Measurements from ENCODE around the gene ABCA7. TPM values are rescaled to one million over a fixed set of nuclear protein-coding genes. Genes with fewer than 3 reads are reported as not detected.

ABCA7 gene
- total and polyA plus RNA-seq, 2 of the 13 experiments (the other 11 are each of a cell fraction or from before 2014, with no cell fraction given) = 4.4 to 32.4 TPM

- DNase-seq (ENCODE audit: low spot score) = no peak
- no peak overlapping the region for H2AFZ ChIP-seq (ENCODE audit: low read length)
- TF ChIP-seq ZNF543 (CRISPR knock-in tag; IDR thresholded peaks at IDR 0.05) (no peak), KDM2A (CRISPR knock-in tag; IDR thresholded peaks at IDR 0.05; ENCODE audit: borderline replicate concordance, low read depth) (0 out of 2 replicates have a peak, but pooled peaks have one; percentile 25)
- WGBS (ENCODE audit: low lambda C conversion rate) = 30% methylated on average over 5 of the region's 6 CpGs
- no peaks in the 10 kb centered on the region for H4K20me1 ChIP-seq (ENCODE audit: insufficient read depth, low read length)
- H3K9me3 ChIP-seq (ENCODE audit: low read length) = no peaks in the 10 kb centered on the region
- H3K79me2 ChIP-seq (ENCODE audit: insufficient read depth, low read length) = no peaks in the 10 kb centered on the region
- ChIA-PET POLR2A (interaction anchor here (1.4 kb wide), 1 partner anchor 14 kb away, joined by 4 read pairs; the partner anchor contains the start of gene WDR18), CTCF (ENCODE audit: low intra/inter-chr PET ratio, low total read pairs) (no interaction called here)
- in situ Hi-C loops (cut with HindIII; ENCODE audit: extremely low pct_ligation_motif_present, low pct_unique_long_range_greater_than_20kb) = no loop called here
- no TSS peak for BruUV-seq (replicated peaks)
- peaks cover 38% of the 10 kb centered on the region for H3K4me1 ChIP-seq (ENCODE audit: insufficient read depth, low read length)
- peaks cover 9 to 30% of the 10 kb centered on the region in 2 experiments for H3K27me3 ChIP-seq (ENCODE audit: control insufficient read depth in 1 of 2, insufficient read depth in 2 of 2, low read length in 2 of 2)
- no peak for FAIRE-seq
- no peak overlapping the region for H3K9ac ChIP-seq (ENCODE audit: insufficient read depth, low read depth, low read length)
- intact Hi-C loops (cut with micrococcal nuclease; ENCODE audit: unreplicated experiment) = loop anchor here (10.0 kb wide), 1 partner anchor 213 kb away; no protein-coding TSS in a partner anchor
- no peak overlapping the region for H3K27ac ChIP-seq (ENCODE audit: extremely low read length, insufficient read depth, low read length)
- H3K4me2 ChIP-seq (ENCODE audit: low read depth, low read length) = no peak overlapping the region
- no peak overlapping the region for H3K4me3 ChIP-seq (replicated peaks in 1 of 3; ENCODE audit: insufficient read depth in 1 of 3, low read depth in 2 of 3, low read length in 3 of 3)
- no peaks in the 10 kb centered on the region for H3K36me3 ChIP-seq (replicated peaks in 1 of 2; ENCODE audit: control insufficient read depth in 1 of 2, insufficient read depth in 2 of 2, low read length in 2 of 2)
- no peak for ATAC-seq
Observed at GRCh38 chr19:998064-998463, 41.8 kb upstream of the ABCA7 start.

GRCh38 chr19:999379-999719 is 40.6 kb upstream of the ABCA7 start:
- Histone ChIP-seq H3K4me3 (replicated peaks in 1 of 3; ENCODE audit: insufficient read depth in 1 of 3, low read depth in 2 of 3, low read length in 3 of 3) (no peak overlapping the region), H3K27me3 (ENCODE audit: control insufficient read depth in 1 of 2, insufficient read depth in 2 of 2, low read length in 2 of 2) (peaks cover 13 to 43% of the 10 kb centered on the region in 2 experiments), H3K9me3 (ENCODE audit: low read length) (no peaks in the 10 kb centered on the region), H3K4me2 (ENCODE audit: low read depth, low read length) (no peak overlapping the region), H3K4me1 (ENCODE audit: insufficient read depth, low read length) (peaks cover 34% of the 10 kb centered on the region), H3K27ac (ENCODE audit: extremely low read length, insufficient read depth, low read length) (no peak overlapping the region), H3K79me2 (ENCODE audit: insufficient read depth, low read length) (no peaks in the 10 kb centered on the region), H4K20me1 (ENCODE audit: insufficient read depth, low read length) (no peaks in the 10 kb centered on the region), H3K9ac (ENCODE audit: insufficient read depth, low read depth, low read length) (no peak overlapping the region), H3K36me3 (replicated peaks in 1 of 2; ENCODE audit: control insufficient read depth in 1 of 2, insufficient read depth in 2 of 2, low read length in 2 of 2) (no peaks in the 10 kb centered on the region), H2AFZ (ENCODE audit: low read length) (no peak overlapping the region)
- in situ Hi-C loops (cut with HindIII; ENCODE audit: extremely low pct_ligation_motif_present, low pct_unique_long_range_greater_than_20kb) (no loop called here), intact Hi-C loops (cut with micrococcal nuclease; ENCODE audit: unreplicated experiment) (loop anchor here (10.0 kb wide), 1 partner anchor 215 kb away; no protein-coding TSS in a partner anchor)
- DNase-seq (ENCODE audit: low spot score) (no peak), FAIRE-seq (no peak), ATAC-seq (no peak)
- 16% methylated on average over 3 of the region's 3 CpGs for WGBS (ENCODE audit: low lambda C conversion rate)
- ChIA-PET CTCF (ENCODE audit: low intra/inter-chr PET ratio, low total read pairs) (no interaction called here), POLR2A (no interaction called here)
- no TSS peak for BruUV-seq (replicated peaks)
- TF ChIP-seq TEAD3 (CRISPR knock-in tag; optimal IDR thresholded peaks at IDR 0.05; ENCODE audit: borderline replicate concordance) (no peak), ZNF660 (CRISPR knock-in tag; IDR thresholded peaks at IDR 0.05; ENCODE audit: borderline replicate concordance, low read depth) (no peak), DNMT3B (CRISPR knock-in tag; conservative IDR thresholded peaks at IDR 0.05) (no peak), MEIS2 (CRISPR knock-in tag; IDR thresholded peaks at IDR 0.05) (no peak)

Measured in HepG2 (cell line).